Cardiac fibroblast (primary cell): Measurements from ENCODE around the gene STAT2.

Source experiments
- DNase-seq, 2 donors: peaks; one replicate each; pipeline versions ENCODE4 v3.0.0 to v3.0.0-alpha.2; 2010; ENCODE audit warnings: low read depth in 2 of 2
- H3K4me3 ChIP-seq, 2 donors: replicated peaks in 1 of 2; 1 replicate in 1 of 2; 2 replicates in 1 of 2; pipeline ENCODE4 v1.5.1; 2011; ENCODE audit warnings: low read depth in 2 of 2, low read length in 2 of 2, mild to moderate bottlenecking in 2 of 2, moderate library complexity in 1 of 2
- CTCF ChIP-seq: IDR thresholded peaks from one replicate; pipeline ENCODE4 v1.5.1; 2011; ENCODE audit warnings: low read depth, mild to moderate bottlenecking, low read length, inconsistent platforms

STAT2 gene

GRCh38 chr12:56333679-56334489 is 26.0 kb downstream of the STAT2 start, which contains the start of gene PAN2:
TSS of gene PAN2 (minus strand) at chr12:56334000. CDS start at chr12:56333094, 906 bp downstream.
- H3K4me3 ChIP-seq = peak within 1 kb of the TSS; percentile 54 to 63
- TF ChIP-seq CTCF = peak; percentile 73
- DNase-seq = peak; percentile 99

- DNase-seq = no peak
- TF ChIP-seq CTCF = no peak
- H3K4me3 ChIP-seq = peak overlapping the region; percentile 54 to 63
Observed at GRCh38 chr12:56333197-56333678, 26.7 kb downstream of the STAT2 start.

GRCh38 chr12:56332512-56333196 is 27.3 kb downstream of the STAT2 start:
- DNase-seq = no peak
- no peak for TF ChIP-seq CTCF
- H3K4me3 ChIP-seq = peak overlapping the region; percentile 54 to 63

- no peak for TF ChIP-seq CTCF
- DNase-seq = no peak
- H3K4me3 ChIP-seq = no peak overlapping the region
Observed at GRCh38 chr12:56330936-56331490, 28.9 kb downstream of the STAT2 start.

GRCh38 chr12:56326533-56326932 is 33.4 kb downstream of the STAT2 start:
- H3K4me3 ChIP-seq = no peak overlapping the region
- DNase-seq = peak in 1 of 2 donors; percentile 20
- TF ChIP-seq CTCF = no peak

- H3K4me3 ChIP-seq = no peak overlapping the region
- DNase-seq = no peak
- TF ChIP-seq CTCF = no peak
Observed at GRCh38 chr12:56326126-56326525, 33.8 kb downstream of the STAT2 start.
